ENCODE results near the gene RPIA. TPM values are rescaled to one million over a fixed set of nuclear protein-coding genes. Genes with fewer than 3 reads are reported as not detected.

Gene RPIA
- total and polyA plus RNA-seq, 9 of the 15 experiments (the other 6 are each of a cell fraction or from before 2014, with no cell fraction given): 7.8 to 41.2 (median 25.8) TPM

DNA sequence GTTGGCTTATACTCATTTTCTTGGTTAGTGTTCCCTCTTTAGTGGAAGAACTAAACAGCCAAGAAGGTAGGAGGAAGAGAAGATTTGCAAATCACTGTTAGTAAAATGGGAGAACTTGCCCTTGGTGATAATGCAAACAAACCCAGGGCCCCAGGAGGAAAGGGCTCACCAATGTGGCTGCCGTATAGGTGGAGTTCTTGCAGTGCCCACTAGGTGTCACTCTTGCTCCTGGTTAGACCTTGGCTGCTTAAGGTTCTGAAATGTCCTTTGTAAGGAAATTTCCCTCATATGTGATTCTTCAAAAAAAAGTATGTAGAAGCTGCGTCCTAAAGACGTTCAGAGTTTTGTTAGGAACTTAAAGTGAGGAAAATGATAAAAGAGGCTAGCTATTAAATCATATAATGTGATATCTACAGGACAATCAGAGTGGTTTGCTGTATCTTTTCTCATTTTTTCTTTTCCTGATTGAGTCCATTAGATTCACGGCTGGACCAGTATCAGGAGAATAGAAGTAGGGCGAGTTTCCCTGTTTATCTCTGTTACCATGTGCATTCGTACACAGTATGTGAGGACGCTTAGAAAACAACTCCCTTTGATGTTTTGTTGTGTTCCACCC lies 48.6 kb downstream of the RPIA start (continued):
- TF ChIP-seq, protein P1, sequence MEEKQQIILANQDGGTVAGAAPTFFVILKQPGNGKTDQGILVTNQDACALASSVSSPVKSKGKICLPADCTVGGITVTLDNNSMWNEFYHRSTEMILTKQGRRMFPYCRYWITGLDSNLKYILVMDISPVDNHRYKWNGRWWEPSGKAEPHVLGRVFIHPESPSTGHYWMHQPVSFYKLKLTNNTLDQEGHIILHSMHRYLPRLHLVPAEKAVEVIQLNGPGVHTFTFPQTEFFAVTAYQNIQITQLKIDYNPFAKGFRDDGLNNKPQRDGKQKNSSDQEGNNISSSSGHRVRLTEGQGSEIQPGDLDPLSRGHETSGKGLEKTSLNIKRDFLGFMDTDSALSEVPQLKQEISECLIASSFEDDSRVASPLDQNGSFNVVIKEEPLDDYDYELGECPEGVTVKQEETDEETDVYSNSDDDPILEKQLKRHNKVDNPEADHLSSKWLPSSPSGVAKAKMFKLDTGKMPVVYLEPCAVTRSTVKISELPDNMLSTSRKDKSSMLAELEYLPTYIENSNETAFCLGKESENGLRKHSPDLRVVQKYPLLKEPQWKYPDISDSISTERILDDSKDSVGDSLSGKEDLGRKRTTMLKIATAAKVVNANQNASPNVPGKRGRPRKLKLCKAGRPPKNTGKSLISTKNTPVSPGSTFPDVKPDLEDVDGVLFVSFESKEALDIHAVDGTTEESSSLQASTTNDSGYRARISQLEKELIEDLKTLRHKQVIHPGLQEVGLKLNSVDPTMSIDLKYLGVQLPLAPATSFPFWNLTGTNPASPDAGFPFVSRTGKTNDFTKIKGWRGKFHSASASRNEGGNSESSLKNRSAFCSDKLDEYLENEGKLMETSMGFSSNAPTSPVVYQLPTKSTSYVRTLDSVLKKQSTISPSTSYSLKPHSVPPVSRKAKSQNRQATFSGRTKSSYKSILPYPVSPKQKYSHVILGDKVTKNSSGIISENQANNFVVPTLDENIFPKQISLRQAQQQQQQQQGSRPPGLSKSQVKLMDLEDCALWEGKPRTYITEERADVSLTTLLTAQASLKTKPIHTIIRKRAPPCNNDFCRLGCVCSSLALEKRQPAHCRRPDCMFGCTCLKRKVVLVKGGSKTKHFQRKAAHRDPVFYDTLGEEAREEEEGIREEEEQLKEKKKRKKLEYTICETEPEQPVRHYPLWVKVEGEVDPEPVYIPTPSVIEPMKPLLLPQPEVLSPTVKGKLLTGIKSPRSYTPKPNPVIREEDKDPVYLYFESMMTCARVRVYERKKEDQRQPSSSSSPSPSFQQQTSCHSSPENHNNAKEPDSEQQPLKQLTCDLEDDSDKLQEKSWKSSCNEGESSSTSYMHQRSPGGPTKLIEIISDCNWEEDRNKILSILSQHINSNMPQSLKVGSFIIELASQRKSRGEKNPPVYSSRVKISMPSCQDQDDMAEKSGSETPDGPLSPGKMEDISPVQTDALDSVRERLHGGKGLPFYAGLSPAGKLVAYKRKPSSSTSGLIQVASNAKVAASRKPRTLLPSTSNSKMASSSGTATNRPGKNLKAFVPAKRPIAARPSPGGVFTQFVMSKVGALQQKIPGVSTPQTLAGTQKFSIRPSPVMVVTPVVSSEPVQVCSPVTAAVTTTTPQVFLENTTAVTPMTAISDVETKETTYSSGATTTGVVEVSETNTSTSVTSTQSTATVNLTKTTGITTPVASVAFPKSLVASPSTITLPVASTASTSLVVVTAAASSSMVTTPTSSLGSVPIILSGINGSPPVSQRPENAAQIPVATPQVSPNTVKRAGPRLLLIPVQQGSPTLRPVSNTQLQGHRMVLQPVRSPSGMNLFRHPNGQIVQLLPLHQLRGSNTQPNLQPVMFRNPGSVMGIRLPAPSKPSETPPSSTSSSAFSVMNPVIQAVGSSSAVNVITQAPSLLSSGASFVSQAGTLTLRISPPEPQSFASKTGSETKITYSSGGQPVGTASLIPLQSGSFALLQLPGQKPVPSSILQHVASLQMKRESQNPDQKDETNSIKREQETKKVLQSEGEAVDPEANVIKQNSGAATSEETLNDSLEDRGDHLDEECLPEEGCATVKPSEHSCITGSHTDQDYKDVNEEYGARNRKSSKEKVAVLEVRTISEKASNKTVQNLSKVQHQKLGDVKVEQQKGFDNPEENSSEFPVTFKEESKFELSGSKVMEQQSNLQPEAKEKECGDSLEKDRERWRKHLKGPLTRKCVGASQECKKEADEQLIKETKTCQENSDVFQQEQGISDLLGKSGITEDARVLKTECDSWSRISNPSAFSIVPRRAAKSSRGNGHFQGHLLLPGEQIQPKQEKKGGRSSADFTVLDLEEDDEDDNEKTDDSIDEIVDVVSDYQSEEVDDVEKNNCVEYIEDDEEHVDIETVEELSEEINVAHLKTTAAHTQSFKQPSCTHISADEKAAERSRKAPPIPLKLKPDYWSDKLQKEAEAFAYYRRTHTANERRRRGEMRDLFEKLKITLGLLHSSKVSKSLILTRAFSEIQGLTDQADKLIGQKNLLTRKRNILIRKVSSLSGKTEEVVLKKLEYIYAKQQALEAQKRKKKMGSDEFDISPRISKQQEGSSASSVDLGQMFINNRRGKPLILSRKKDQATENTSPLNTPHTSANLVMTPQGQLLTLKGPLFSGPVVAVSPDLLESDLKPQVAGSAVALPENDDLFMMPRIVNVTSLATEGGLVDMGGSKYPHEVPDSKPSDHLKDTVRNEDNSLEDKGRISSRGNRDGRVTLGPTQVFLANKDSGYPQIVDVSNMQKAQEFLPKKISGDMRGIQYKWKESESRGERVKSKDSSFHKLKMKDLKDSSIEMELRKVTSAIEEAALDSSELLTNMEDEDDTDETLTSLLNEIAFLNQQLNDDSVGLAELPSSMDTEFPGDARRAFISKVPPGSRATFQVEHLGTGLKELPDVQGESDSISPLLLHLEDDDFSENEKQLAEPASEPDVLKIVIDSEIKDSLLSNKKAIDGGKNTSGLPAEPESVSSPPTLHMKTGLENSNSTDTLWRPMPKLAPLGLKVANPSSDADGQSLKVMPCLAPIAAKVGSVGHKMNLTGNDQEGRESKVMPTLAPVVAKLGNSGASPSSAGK (IDR thresholded peaks at IDR 0.05): no peak
- no peak for TF ChIP-seq MED1 (CRISPR knock-in tag; IDR thresholded peaks at IDR 0.05; ENCODE audit: borderline replicate concordance)
